K562 (cell line): Measurements from ENCODE around the gene RAI1. TPM values are rescaled to one million over a fixed set of nuclear protein-coding genes. Genes with fewer than 3 reads are reported as not detected.

Experiments used
- BHLHE40 ChIP-seq: IDR thresholded peaks from 2 replicates; pipeline ENCODE4 v1.6.1; 2011; ENCODE audit warnings: low read length, improper control_type of control experiment
- CSDE1 ChIP-seq, 2 experiments: fragments of 450-650 bp; IDR thresholded peaks; 2 replicates each; pipeline ENCODE4 v1.6.1; 2016; ENCODE audit warnings: mild to moderate bottlenecking in 1 of 2
- CTBP1 ChIP-seq: fragments of 450-650 bp; IDR thresholded peaks from 2 replicates; pipeline ENCODE4 v1.6.1; 2016; ENCODE audit warnings: borderline replicate concordance
- GMEB1 ChIP-seq: fragments of 250-450 bp; sonication (Bioruptor Pico); IDR thresholded peaks from 2 replicates; pipeline ENCODE4 v1.4.0; 2020; ENCODE audit warnings: mild to moderate bottlenecking
- HIVEP1 ChIP-seq: fragments of 250-450 bp; sonication (Bioruptor Pico); IDR thresholded peaks from 2 replicates; pipeline ENCODE4 v1.4.0; 2020; ENCODE audit warnings: mild to moderate bottlenecking
- KDM5B ChIP-seq: fragments of 200-600 bp; sonication (generic); IDR thresholded peaks from 2 replicates; pipeline ENCODE4 v1.6.1; 2012; ENCODE audit warnings: low read depth, mild to moderate bottlenecking, moderate library complexity, low read length, control low read depth, inconsistent platforms; ENCODE audit not compliant: insufficient replicate concordance
- SMARCE1 ChIP-seq: fragments of 450-650 bp; IDR thresholded peaks from 2 replicates; pipeline ENCODE4 v1.7.1; 2016; ENCODE audit warnings: mild to moderate bottlenecking
- SP2 ChIP-seq: IDR thresholded peaks from 2 replicates; pipeline ENCODE4 v1.6.1; 2011; ENCODE audit warnings: mild to moderate bottlenecking, low read depth, low read length, moderate library complexity; ENCODE audit not compliant: poor library complexity, severe bottlenecking; ENCODE audit errors: extremely low read depth
- ZNF589 ChIP-seq: fragments of 200-800 bp; sonication (Bioruptor generic); IDR thresholded peaks from 2 replicates; pipeline ENCODE4 v1.6.1; 2016; ENCODE audit warnings: low read depth, missing genetic modification characterization, missing compliant biosample characterization
- ZSCAN32 ChIP-seq: fragments of 450-650 bp; formaldehyde crosslinking; IDR thresholded peaks from 2 replicates; pipeline ENCODE4 v1.4.0; 2020; ENCODE audit warnings: mild to moderate bottlenecking, moderate library complexity
- polyA plus RNA-seq, 8 experiments: library from polyadenylated mRNA; depleted of rRNA in 4 of 8; stranded (reverse) in 5 of 8; unstranded in 3 of 8; fragments of >200 nt; fragmentation: Nextera tagmentation in 2 of 8; fragmentation: Illumina TruSeq in 1 of 8; extraction: Ambion mirVana in 2 of 8; extraction: Trizol in 1 of 8; gene quantifications; 2 replicates each; pipeline versions ENCODE4 v1.2.1 to v1.2.3, GENCODE V29; 2011 to 2014; ENCODE audit warnings: inconsistent platforms in 1 of 8, missing spikeins in 1 of 8
- total RNA-seq, 7 experiments: library from RNA; depleted of rRNA in 6 of 7; stranded (reverse); fragments of >200 nt in 6 of 7; fragmentation: Illumina TruSeq in 2 of 7; extraction: Trizol in 2 of 7; gene quantifications; 2 replicates each; pipeline versions ENCODE4 v1.2.1 to v1.2.3, GENCODE V29; 2011 to 2021; ENCODE audit warnings: low replicate concordance in 1 of 7
- TF ChIP-seq, protein P1 (sequence below): fragments of 450-650 bp; formaldehyde crosslinking; IDR thresholded peaks from 2 replicates; pipeline ENCODE4 v1.4.0; 2020; ENCODE audit warnings: mild to moderate bottlenecking
- TF ChIP-seq, protein P2 (sequence below): fragments of 250-450 bp; sonication (Bioruptor Pico); IDR thresholded peaks from 2 replicates; pipeline ENCODE4 v1.4.0; 2020
- TF ChIP-seq, protein P3 (sequence below): fragments of 250-450 bp; sonication (Bioruptor Pico); IDR thresholded peaks from 2 replicates; pipeline ENCODE4 v1.4.0; 2020; ENCODE audit warnings: mild to moderate bottlenecking, moderate library complexity, borderline replicate concordance

RAI1 gene
- total and polyA plus RNA-seq, 9 of the 15 experiments (the other 6 are each of a cell fraction or from before 2014, with no cell fraction given), result 0.68 to 19.9 (median 5.5) TPM

GRCh38 chr17:17839791-17840707 is 158.8 kb downstream of the RAI1 start (continued):
- TF ChIP-seq, protein P1, sequence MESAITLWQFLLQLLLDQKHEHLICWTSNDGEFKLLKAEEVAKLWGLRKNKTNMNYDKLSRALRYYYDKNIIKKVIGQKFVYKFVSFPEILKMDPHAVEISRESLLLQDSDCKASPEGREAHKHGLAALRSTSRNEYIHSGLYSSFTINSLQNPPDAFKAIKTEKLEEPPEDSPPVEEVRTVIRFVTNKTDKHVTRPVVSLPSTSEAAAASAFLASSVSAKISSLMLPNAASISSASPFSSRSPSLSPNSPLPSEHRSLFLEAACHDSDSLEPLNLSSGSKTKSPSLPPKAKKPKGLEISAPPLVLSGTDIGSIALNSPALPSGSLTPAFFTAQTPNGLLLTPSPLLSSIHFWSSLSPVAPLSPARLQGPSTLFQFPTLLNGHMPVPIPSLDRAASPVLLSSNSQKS, result no peak
- TF ChIP-seq ZSCAN32 (CRISPR knock-in tag) (no peak), CSDE1 (IDR thresholded peaks at IDR 0.05) (no peak), HIVEP1 (CRISPR knock-in tag) (peak; percentile 74; the same call in 1 of the 2 replicates), KDM5B (peak; percentile 76), CTBP1 (peak; percentile 89), GMEB1 (CRISPR knock-in tag) (peak; percentile 75), SP2 (no peak), BHLHE40 (peak; percentile 85), ZNF589 (CRISPR knock-in tag) (no peak), SMARCE1 (peak; percentile 13; the same call in 1 of the 2 replicates)
- TF ChIP-seq, protein P2, sequence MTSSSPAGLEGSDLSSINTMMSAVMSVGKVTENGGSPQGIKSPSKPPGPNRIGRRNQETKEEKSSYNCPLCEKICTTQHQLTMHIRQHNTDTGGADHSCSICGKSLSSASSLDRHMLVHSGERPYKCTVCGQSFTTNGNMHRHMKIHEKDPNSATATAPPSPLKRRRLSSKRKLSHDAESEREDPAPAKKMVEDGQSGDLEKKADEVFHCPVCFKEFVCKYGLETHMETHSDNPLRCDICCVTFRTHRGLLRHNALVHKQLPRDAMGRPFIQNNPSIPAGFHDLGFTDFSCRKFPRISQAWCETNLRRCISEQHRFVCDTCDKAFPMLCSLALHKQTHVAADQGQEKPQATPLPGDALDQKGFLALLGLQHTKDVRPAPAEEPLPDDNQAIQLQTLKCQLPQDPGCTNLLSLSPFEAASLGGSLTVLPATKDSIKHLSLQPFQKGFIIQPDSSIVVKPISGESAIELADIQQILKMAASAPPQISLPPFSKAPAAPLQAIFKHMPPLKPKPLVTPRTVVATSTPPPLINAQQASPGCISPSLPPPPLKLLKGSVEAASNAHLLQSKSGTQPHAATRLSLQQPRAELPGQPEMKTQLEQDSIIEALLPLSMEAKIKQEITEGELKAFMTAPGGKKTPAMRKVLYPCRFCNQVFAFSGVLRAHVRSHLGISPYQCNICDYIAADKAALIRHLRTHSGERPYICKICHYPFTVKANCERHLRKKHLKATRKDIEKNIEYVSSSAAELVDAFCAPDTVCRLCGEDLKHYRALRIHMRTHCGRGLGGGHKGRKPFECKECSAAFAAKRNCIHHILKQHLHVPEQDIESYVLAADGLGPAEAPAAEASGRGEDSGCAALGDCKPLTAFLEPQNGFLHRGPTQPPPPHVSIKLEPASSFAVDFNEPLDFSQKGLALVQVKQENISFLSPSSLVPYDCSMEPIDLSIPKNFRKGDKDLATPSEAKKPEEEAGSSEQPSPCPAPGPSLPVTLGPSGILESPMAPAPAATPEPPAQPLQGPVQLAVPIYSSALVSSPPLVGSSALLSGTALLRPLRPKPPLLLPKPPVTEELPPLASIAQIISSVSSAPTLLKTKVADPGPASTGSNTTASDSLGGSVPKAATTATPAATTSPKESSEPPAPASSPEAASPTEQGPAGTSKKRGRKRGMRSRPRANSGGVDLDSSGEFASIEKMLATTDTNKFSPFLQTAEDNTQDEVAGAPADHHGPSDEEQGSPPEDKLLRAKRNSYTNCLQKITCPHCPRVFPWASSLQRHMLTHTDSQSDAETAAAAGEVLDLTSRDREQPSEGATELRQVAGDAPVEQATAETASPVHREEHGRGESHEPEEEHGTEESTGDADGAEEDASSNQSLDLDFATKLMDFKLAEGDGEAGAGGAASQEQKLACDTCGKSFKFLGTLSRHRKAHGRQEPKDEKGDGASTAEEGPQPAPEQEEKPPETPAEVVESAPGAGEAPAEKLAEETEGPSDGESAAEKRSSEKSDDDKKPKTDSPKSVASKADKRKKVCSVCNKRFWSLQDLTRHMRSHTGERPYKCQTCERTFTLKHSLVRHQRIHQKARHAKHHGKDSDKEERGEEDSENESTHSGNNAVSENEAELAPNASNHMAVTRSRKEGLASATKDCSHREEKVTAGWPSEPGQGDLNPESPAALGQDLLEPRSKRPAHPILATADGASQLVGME (CRISPR knock-in tag), result peak; percentile 78
- TF ChIP-seq, protein P3, sequence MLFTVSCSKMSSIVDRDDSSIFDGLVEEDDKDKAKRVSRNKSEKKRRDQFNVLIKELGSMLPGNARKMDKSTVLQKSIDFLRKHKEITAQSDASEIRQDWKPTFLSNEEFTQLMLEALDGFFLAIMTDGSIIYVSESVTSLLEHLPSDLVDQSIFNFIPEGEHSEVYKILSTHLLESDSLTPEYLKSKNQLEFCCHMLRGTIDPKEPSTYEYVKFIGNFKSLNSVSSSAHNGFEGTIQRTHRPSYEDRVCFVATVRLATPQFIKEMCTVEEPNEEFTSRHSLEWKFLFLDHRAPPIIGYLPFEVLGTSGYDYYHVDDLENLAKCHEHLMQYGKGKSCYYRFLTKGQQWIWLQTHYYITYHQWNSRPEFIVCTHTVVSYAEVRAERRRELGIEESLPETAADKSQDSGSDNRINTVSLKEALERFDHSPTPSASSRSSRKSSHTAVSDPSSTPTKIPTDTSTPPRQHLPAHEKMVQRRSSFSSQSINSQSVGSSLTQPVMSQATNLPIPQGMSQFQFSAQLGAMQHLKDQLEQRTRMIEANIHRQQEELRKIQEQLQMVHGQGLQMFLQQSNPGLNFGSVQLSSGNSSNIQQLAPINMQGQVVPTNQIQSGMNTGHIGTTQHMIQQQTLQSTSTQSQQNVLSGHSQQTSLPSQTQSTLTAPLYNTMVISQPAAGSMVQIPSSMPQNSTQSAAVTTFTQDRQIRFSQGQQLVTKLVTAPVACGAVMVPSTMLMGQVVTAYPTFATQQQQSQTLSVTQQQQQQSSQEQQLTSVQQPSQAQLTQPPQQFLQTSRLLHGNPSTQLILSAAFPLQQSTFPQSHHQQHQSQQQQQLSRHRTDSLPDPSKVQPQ (CRISPR knock-in tag), result peak; percentile 24; the same call in 1 of the 2 replicates
